NT2/D1 (cell line): Measurements from ENCODE around the gene NTMT2.

Experiments
- SUZ12 ChIP-seq: IDR thresholded peaks from 2 replicates; pipeline ENCODE4 v1.6.1; 2011; ENCODE audit not compliant: insufficient read length, insufficient read depth; ENCODE audit errors: extremely low read depth
- YY1 ChIP-seq: IDR thresholded peaks from 2 replicates; pipeline ENCODE4 v1.6.1; 2011; ENCODE audit not compliant: insufficient read length, insufficient read depth

- TF ChIP-seq YY1 (no peak), SUZ12 (no peak)
These were observed 55.0 kb downstream of the NTMT2 start for GRCh38 chr1:170200621-170201397.
